ENCODE measurements around the gene DHCR7.

The DHCR7 gene

DNA sequence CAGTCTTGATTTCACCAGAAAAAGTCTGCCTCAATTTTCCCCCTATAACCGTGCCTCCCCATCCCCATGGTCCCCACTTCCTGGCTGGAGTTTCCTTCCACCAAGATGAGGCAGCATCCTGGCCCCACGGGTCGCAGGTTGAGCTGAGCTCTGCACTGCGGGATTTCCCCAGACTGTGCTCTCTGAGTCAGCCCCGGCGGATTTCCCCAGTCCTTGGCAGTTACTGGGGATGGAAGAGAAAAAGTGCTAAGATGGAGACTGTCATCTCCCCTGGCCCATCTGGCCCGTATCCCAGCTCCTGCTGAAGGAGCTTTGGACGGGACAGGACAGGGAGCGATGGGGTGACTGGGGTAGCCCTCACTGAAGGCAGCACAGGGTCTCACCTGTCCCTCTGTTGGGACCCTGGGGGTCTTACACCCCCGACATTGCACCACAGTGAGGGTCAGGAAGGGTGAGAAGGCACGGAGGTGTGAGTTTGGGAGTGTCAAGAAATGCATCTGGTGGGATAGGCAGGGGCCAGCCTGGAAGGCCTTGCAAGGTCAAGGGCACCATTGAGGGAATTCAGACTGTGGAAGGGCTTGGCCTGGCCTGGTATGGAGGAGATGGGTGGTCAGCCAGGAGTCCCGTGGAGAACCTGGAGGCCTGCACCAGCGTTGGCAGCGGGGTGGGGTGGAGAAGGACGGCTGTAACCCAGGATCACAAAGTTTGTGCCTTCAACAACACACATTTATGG lies 41.3 kb upstream of the DHCR7 start:
- Histone ChIP-seq H3K9ac (ENCODE audit: low read length) (no peak overlapping the region), H3K27me3 (ENCODE audit: insufficient read depth, low read length) (no peaks in the 10 kb centered on the region), H2BK120ac (ENCODE audit: insufficient read depth, low read length, poor library complexity) (no peak overlapping the region), H2AK5ac (ENCODE audit: low read length) (no peak overlapping the region), H3K14ac (ENCODE audit: low read length) (no peak overlapping the region), H3K23ac (ENCODE audit: low read length) (no peak overlapping the region), H3K79me1 (ENCODE audit: low read length) (no peaks in the 10 kb centered on the region), H3K36me3 (ENCODE audit: control insufficient read depth in 1 of 2, insufficient read depth in 2 of 2, low read length in 2 of 2) (peaks cover 43 to 51% of the 10 kb centered on the region in 2 experiments), H2BK12ac (ENCODE audit: low read length) (no peak overlapping the region), H4K91ac (ENCODE audit: low read depth, low read length) (no peak overlapping the region), H2BK5ac (ENCODE audit: low read depth, low read length, poor library complexity) (no peak overlapping the region), H3K79me2 (ENCODE audit: control insufficient read depth, insufficient read depth, low read length, poor library complexity) (no peaks in the 10 kb centered on the region), H3K4ac (ENCODE audit: low read depth, low read length) (no peak overlapping the region), H3K27ac (ENCODE audit: low read depth, low read length) (no peak overlapping the region), H3K9me3 (ENCODE audit: insufficient read depth, low read depth, low read length) (peaks cover 2% of the 10 kb centered on the region), H3K4me1 (ENCODE audit: control insufficient read depth in 1 of 2, insufficient read depth in 2 of 2, low read length in 2 of 2) (peaks cover 5 to 11% of the 10 kb centered on the region in 2 experiments), H3K18ac (ENCODE audit: low read length) (no peak overlapping the region), H4K8ac (ENCODE audit: low read depth, low read length) (no peak overlapping the region), H3K4me3 (ENCODE audit: low read depth, low read length) (no peak overlapping the region), H2AFZ (ENCODE audit: insufficient read depth, low read length, poor library complexity) (no peak overlapping the region), H3K4me2 (ENCODE audit: low read length) (no peak overlapping the region), H4K12ac (ENCODE audit: low read depth, low read length) (no peak overlapping the region)
- WGBS (ENCODE audit: extremely low coverage, insufficient coverage, insufficient read length): no CpG with 5 or more reads among the region's 15 CpGs
- DNase-seq: no peak

DNA sequence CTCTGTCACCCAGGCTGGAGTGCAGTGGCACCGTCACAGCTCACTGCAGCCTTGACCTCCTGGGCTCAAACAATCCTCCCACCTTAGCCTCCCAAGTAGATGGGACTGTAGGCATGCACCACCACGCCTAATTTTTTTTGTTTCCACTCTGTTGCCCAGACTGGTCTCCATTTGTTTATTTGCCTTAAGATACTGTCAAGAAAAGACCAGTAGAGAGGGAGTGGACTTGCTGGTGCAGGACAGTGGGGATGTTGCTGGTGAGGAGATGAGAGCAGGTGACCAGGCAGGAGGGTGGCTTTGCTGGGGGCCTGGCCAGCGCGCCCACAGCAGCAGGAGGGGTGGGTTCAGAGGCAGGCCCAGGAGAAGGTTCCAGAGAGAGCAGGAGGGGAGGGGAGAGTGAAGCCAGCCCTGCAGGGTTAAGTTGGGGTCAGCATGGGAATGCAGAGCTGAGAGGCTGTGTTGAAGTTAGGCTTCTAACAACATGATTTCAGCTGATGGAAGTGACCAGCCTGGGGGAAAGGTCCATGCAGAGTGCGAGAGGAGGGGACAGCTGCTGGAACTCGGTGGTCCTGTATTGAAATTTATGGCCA lies 40.6 kb upstream of the DHCR7 start:
- Histone ChIP-seq H3K9ac (ENCODE audit: low read length) (no peak overlapping the region), H2BK120ac (ENCODE audit: insufficient read depth, low read length, poor library complexity) (no peak overlapping the region), H3K79me2 (ENCODE audit: control insufficient read depth, insufficient read depth, low read length, poor library complexity) (no peaks in the 10 kb centered on the region), H2AK5ac (ENCODE audit: low read length) (no peak overlapping the region), H2BK5ac (ENCODE audit: low read depth, low read length, poor library complexity) (no peak overlapping the region), H3K27ac (ENCODE audit: low read depth, low read length) (no peak overlapping the region), H3K4me3 (ENCODE audit: low read depth, low read length) (no peak overlapping the region), H3K79me1 (ENCODE audit: low read length) (no peaks in the 10 kb centered on the region), H3K4me1 (ENCODE audit: control insufficient read depth in 1 of 2, insufficient read depth in 2 of 2, low read length in 2 of 2) (peaks cover 5 to 11% of the 10 kb centered on the region in 2 experiments), H3K23ac (ENCODE audit: low read length) (no peak overlapping the region), H2AFZ (ENCODE audit: insufficient read depth, low read length, poor library complexity) (no peak overlapping the region), H4K8ac (ENCODE audit: low read depth, low read length) (peak overlapping the region; percentile 15), H3K36me3 (ENCODE audit: control insufficient read depth in 1 of 2, insufficient read depth in 2 of 2, low read length in 2 of 2) (peaks cover 47 to 55% of the 10 kb centered on the region in 2 experiments), H3K4me2 (ENCODE audit: low read length) (no peak overlapping the region), H3K18ac (ENCODE audit: low read length) (no peak overlapping the region), H3K9me3 (ENCODE audit: insufficient read depth, low read depth, low read length) (peaks cover 2% of the 10 kb centered on the region), H3K14ac (ENCODE audit: low read length) (no peak overlapping the region), H2BK12ac (ENCODE audit: low read length) (no peak overlapping the region), H4K12ac (ENCODE audit: low read depth, low read length) (no peak overlapping the region), H3K4ac (ENCODE audit: low read depth, low read length) (no peak overlapping the region), H4K91ac (ENCODE audit: low read depth, low read length) (peak overlapping the region; percentile 34), H3K27me3 (ENCODE audit: insufficient read depth, low read length) (no peaks in the 10 kb centered on the region)
- DNase-seq: no peak
- WGBS (ENCODE audit: extremely low coverage, insufficient coverage, insufficient read length): no CpG with 5 or more reads among the region's 6 CpGs

DNA sequence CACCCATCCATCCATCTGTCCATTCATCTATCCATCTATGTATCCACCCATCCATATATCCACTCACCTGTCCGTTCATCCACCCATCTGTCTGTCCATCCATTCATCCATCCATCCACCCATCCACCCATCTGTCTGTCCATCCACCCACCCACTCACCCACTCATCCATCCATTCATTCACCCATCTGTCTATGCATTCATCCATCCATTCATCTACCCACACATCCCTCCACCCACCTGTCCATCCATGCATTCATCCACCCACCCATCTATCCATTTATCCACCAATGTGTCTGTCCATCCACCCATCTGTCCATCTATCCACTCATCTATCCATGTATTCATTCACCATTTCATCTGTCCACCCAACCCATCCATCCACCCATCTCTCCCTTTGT lies 38.1 kb upstream of the DHCR7 start:
- Histone ChIP-seq H3K27ac (ENCODE audit: low read depth, low read length) (no peak overlapping the region), H3K14ac (ENCODE audit: low read length) (no peak overlapping the region), H3K18ac (ENCODE audit: low read length) (no peak overlapping the region), H4K8ac (ENCODE audit: low read depth, low read length) (no peak overlapping the region), H3K9me3 (ENCODE audit: insufficient read depth, low read depth, low read length) (peaks cover 6% of the 10 kb centered on the region), H2AK5ac (ENCODE audit: low read length) (no peak overlapping the region), H4K12ac (ENCODE audit: low read depth, low read length) (no peak overlapping the region), H3K4ac (ENCODE audit: low read depth, low read length) (no peak overlapping the region), H2BK12ac (ENCODE audit: low read length) (no peak overlapping the region), H3K23ac (ENCODE audit: low read length) (no peak overlapping the region), H3K36me3 (ENCODE audit: control insufficient read depth in 1 of 2, insufficient read depth in 2 of 2, low read length in 2 of 2) (peaks cover 52 to 68% of the 10 kb centered on the region in 2 experiments), H3K79me2 (ENCODE audit: control insufficient read depth, insufficient read depth, low read length, poor library complexity) (no peaks in the 10 kb centered on the region), H4K91ac (ENCODE audit: low read depth, low read length) (no peak overlapping the region), H2BK5ac (ENCODE audit: low read depth, low read length, poor library complexity) (no peak overlapping the region), H3K4me2 (ENCODE audit: low read length) (no peak overlapping the region), H3K4me3 (ENCODE audit: low read depth, low read length) (no peak overlapping the region), H2BK120ac (ENCODE audit: insufficient read depth, low read length, poor library complexity) (no peak overlapping the region), H3K79me1 (ENCODE audit: low read length) (peaks cover 7% of the 10 kb centered on the region), H2AFZ (ENCODE audit: insufficient read depth, low read length, poor library complexity) (no peak overlapping the region), H3K9ac (ENCODE audit: low read length) (no peak overlapping the region), H3K4me1 (ENCODE audit: control insufficient read depth in 1 of 2, insufficient read depth in 2 of 2, low read length in 2 of 2) (peaks cover 13 to 20% of the 10 kb centered on the region in 2 experiments), H3K27me3 (ENCODE audit: insufficient read depth, low read length) (no peaks in the 10 kb centered on the region)
- DNase-seq: no peak
- no CpG with 5 or more reads among the region's 1 CpG for WGBS (ENCODE audit: extremely low coverage, insufficient coverage, insufficient read length)

DNA sequence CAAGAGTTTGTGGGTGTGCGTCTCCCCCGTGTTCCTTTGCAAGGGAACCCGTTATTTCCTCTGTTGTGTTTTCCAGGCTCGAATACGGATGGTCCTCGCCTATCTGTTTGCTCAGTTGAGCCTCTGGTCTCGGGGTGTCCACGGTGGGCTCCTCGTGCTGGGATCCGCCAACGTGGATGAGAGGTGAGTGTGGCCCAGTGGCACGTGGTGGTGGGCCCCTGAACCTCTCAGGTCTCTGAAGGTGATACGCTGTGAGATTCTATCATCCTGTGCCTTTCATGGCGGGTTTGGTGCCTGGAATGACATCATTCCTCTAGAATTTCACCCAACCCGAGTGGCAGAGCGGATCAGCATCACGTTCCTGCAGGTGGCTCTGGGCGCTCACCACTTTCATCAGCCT lies 37.3 kb upstream of the DHCR7 start:
- Histone ChIP-seq H2BK12ac (ENCODE audit: low read length) (no peak overlapping the region), H3K23ac (ENCODE audit: low read length) (no peak overlapping the region), H3K27me3 (ENCODE audit: insufficient read depth, low read length) (no peaks in the 10 kb centered on the region), H3K27ac (ENCODE audit: low read depth, low read length) (no peak overlapping the region), H3K4me3 (ENCODE audit: low read depth, low read length) (no peak overlapping the region), H2BK120ac (ENCODE audit: insufficient read depth, low read length, poor library complexity) (no peak overlapping the region), H4K91ac (ENCODE audit: low read depth, low read length) (no peak overlapping the region), H3K79me1 (ENCODE audit: low read length) (peaks cover 11% of the 10 kb centered on the region), H3K36me3 (ENCODE audit: control insufficient read depth in 1 of 2, insufficient read depth in 2 of 2, low read length in 2 of 2) (peaks cover 49 to 64% of the 10 kb centered on the region in 2 experiments), H3K9me3 (ENCODE audit: insufficient read depth, low read depth, low read length) (peaks cover 11% of the 10 kb centered on the region), H3K18ac (ENCODE audit: low read length) (no peak overlapping the region), H3K4me1 (ENCODE audit: control insufficient read depth in 1 of 2, insufficient read depth in 2 of 2, low read length in 2 of 2) (peaks cover 20 to 27% of the 10 kb centered on the region in 2 experiments), H3K79me2 (ENCODE audit: control insufficient read depth, insufficient read depth, low read length, poor library complexity) (no peaks in the 10 kb centered on the region), H4K8ac (ENCODE audit: low read depth, low read length) (no peak overlapping the region), H4K12ac (ENCODE audit: low read depth, low read length) (no peak overlapping the region), H3K4me2 (ENCODE audit: low read length) (no peak overlapping the region), H3K9ac (ENCODE audit: low read length) (no peak overlapping the region), H3K14ac (ENCODE audit: low read length) (no peak overlapping the region), H3K4ac (ENCODE audit: low read depth, low read length) (no peak overlapping the region), H2BK5ac (ENCODE audit: low read depth, low read length, poor library complexity) (no peak overlapping the region), H2AFZ (ENCODE audit: insufficient read depth, low read length, poor library complexity) (no peak overlapping the region), H2AK5ac (ENCODE audit: low read length) (no peak overlapping the region)
- no CpG with 5 or more reads among the region's 18 CpGs for WGBS (ENCODE audit: extremely low coverage, insufficient coverage, insufficient read length)
- DNase-seq: no peak
